Peyer's patch (tissue), 4 donors: ENCODE data around the gene MYO3B. TPM values are rescaled to one million over a fixed set of nuclear protein-coding genes. Genes with fewer than 3 reads are reported as not detected.
A peak's percentile ranks its signal among the peaks of the same experiment; 100 is the strongest.

Experiments
- DNase-seq, 3 donors: peaks; one replicate each; pipeline ENCODE4 v3.0.0-alpha.2; 2017 to 2019
- H3K27ac ChIP-seq, 4 donors: fragments of 200-600 bp; sonication (generic); one replicate each; pipeline ENCODE4 v1.5.1; 2016 to 2019
- H3K27me3 ChIP-seq, 2 donors: fragments of 200-600 bp; sonication (generic); one replicate each; pipeline ENCODE4 v1.5.1; 2019
- H3K36me3 ChIP-seq, 3 donors: fragments of 200-600 bp; sonication (generic); one replicate each; pipeline ENCODE4 v1.5.1; 2016 to 2019
- H3K4me1 ChIP-seq, 4 donors: fragments of 200-600 bp; sonication (generic); one replicate each; pipeline ENCODE4 v1.5.1; 2016 to 2019
- H3K4me3 ChIP-seq, 4 donors: fragments of 200-600 bp; sonication (generic); 1 replicate in 3 of 4; 2 replicates in 1 of 4; pipeline ENCODE4 v1.5.1; 2016 to 2019; ENCODE audit warnings: mild to moderate bottlenecking in 1 of 4
- H3K9me3 ChIP-seq, 4 donors: fragments of 200-600 bp; sonication (generic); one replicate each; pipeline ENCODE4 v1.5.1; 2016 to 2019; ENCODE audit warnings: mild to moderate bottlenecking in 1 of 4
- POLR2A ChIP-seq, 2 donors: fragments of 450-650 bp; IDR thresholded peaks; one replicate each; pipeline ENCODE4 v1.5.1; 2017; ENCODE audit warnings: antibody characterized with exemption in 2 of 2, mild to moderate bottlenecking in 2 of 2, moderate library complexity in 2 of 2
- small RNA-seq, 2 donors: library from RNA; depleted of rRNA; stranded (forward); fragments of <200 nt; gene quantifications; one replicate each; pipeline ENCODE3, GENCODE V24; 2016
- total RNA-seq, 4 donors: library from RNA; depleted of rRNA; stranded (reverse); fragments of >200 nt; gene quantifications; one replicate each; pipeline ENCODE4 v1.1.0, GENCODE V29; 2016
- TF ChIP-seq, protein P1 (sequence below), 6 experiments: fragments of 450-650 bp in 4 of 6; fragments of 200-600 bp in 2 of 6; sonication (generic) in 1 of 6; IDR thresholded peaks; one replicate each; pipeline ENCODE4 v1.5.1; 2017 to 2019; ENCODE audit warnings: antibody characterized with exemption in 6 of 6, mild to moderate bottlenecking in 3 of 6, moderate library complexity in 1 of 6

MYO3B gene
- total RNA-seq, 4 donors from 2014 or later: not detected

DNA sequence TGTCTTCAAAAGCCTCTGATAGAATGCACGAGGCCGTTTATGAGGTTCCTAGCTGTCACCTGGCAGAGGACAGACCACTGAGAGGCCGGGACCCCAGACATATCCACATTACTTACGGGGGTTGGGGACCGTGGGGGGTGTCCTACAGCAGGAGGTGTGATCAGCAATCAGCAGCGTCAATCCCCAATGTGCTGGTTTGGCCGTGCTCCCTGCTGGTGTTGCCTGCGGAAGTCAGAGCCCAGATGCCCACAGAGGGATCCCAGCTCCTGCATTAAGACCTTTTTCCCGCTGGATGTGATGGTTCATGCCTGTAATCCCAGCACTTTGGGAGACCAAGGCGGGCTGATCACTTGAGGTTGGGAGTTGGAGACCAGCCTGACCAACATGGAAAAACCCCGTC lies 516.4 kb downstream of the MYO3B start:
- H3K27me3 ChIP-seq: no peaks in the 10 kb centered on the region
- TF ChIP-seq, protein P1, sequence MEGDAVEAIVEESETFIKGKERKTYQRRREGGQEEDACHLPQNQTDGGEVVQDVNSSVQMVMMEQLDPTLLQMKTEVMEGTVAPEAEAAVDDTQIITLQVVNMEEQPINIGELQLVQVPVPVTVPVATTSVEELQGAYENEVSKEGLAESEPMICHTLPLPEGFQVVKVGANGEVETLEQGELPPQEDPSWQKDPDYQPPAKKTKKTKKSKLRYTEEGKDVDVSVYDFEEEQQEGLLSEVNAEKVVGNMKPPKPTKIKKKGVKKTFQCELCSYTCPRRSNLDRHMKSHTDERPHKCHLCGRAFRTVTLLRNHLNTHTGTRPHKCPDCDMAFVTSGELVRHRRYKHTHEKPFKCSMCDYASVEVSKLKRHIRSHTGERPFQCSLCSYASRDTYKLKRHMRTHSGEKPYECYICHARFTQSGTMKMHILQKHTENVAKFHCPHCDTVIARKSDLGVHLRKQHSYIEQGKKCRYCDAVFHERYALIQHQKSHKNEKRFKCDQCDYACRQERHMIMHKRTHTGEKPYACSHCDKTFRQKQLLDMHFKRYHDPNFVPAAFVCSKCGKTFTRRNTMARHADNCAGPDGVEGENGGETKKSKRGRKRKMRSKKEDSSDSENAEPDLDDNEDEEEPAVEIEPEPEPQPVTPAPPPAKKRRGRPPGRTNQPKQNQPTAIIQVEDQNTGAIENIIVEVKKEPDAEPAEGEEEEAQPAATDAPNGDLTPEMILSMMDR (IDR thresholded peaks at IDR 0.05): no peak
- no peak for TF ChIP-seq POLR2A (IDR thresholded peaks at IDR 0.05)

DNA sequence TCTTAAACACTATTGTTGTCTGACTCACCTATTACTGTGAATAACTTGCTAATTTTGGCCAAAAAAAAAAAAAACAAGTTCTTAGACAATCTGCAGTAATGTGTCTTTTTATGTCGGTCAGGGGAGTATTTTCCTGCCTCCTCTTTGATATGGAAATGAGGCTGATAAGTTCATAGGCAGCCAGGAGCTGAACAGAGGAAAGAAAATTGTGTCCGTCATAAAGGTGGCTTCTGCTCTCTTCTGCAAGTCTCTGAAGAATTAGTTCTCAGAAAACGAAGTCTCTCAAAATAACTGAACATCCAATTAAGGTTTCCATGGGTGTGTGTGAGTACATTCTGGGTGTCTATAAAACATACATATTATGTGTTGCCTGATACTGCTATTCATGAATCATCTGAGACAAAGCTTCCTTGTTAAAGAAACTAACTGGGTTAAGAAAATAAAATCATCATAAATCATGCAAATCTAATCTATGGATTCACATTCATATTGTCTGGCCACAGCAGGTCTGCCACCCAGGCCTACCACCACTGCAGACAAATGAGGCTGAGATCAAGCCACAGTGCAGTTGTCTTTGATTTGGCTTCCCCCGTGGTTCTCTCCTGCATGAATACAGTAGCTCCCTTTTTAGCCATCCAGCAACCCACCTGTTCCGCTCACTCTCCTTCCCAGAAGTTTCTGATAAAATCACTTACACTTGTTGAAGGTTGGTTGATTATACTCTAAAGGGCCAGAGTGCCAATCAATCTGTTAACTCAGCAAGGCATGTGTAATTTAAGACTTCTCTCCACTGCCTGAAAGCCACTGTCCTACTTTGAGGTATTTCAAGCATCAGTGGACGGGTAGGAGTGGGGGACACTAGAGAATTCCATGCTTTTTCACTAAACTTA lies 517.8 kb downstream of the MYO3B start:
- TF ChIP-seq, protein P1 (IDR thresholded peaks at IDR 0.05): no peak
- no peak for TF ChIP-seq POLR2A (IDR thresholded peaks at IDR 0.05)
- Histone ChIP-seq H3K36me3 (no peaks in the 10 kb centered on the region), H3K9me3 (no peaks in the 10 kb centered on the region), H3K27me3 (no peaks in the 10 kb centered on the region), H3K27ac (no peak overlapping the region), H3K4me3 (no peak overlapping the region), H3K4me1 (no peaks in the 10 kb centered on the region)
- no peak for DNase-seq

More for the DNA sequence above, 516.4 kb downstream of the MYO3B start:
- no peaks in the 10 kb centered on the region for H3K9me3 ChIP-seq
- no peaks in the 10 kb centered on the region for H3K4me1 ChIP-seq
- no peaks in the 10 kb centered on the region for H3K36me3 ChIP-seq
- H3K27ac ChIP-seq: no peak overlapping the region
- DNase-seq: no peak
- no peak overlapping the region for H3K4me3 ChIP-seq

DNA sequence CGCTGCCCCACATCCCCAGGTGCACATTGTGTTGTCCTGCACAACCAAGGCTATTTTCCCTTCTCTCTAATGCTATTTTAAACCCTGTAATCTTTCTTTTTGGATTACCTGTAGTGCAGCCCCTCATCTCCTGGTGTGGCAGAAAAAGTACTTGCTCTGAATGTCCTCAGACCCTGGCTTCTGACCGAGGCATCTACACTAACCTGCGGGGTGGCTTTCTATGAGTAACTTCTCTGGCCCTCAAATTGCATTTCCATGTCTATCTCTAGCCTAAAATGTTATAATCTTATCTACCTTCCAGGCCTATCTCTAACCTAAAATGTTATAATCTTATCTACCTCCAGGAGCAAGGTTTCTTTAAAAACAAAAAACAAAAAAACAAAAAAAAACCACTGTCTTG lies 519.0 kb downstream of the MYO3B start:
- Histone ChIP-seq H3K4me3 (no peak overlapping the region), H3K36me3 (no peaks in the 10 kb centered on the region), H3K27ac (no peak overlapping the region), H3K27me3 (no peaks in the 10 kb centered on the region), H3K4me1 (no peaks in the 10 kb centered on the region), H3K9me3 (no peaks in the 10 kb centered on the region)
- TF ChIP-seq POLR2A (IDR thresholded peaks at IDR 0.05): no peak
- TF ChIP-seq, protein P1 (IDR thresholded peaks at IDR 0.05): no peak
- DNase-seq: no peak

DNA sequence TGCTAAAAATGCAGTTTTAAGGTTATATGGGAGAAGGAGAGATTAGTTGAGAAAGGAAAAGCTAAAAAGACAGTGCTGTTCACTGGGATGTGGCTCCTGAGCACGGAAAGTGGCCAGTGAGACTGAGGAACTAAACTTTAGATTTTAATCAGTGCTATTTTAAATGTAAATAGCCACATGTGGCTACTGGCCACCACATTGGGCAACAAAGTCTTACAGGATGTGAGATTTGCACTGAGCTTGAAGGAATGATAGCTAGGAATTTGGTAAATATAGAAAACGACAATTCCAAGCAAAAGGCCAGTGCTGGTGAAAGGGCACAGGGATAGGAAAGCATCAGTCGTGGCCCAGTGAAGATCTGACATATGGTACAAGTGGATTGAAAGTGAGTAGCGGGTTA lies 523.1 kb downstream of the MYO3B start:
- Histone ChIP-seq H3K27ac (no peak overlapping the region), H3K36me3 (no peaks in the 10 kb centered on the region), H3K27me3 (no peaks in the 10 kb centered on the region), H3K9me3 (no peaks in the 10 kb centered on the region), H3K4me3 (no peak overlapping the region), H3K4me1 (no peaks in the 10 kb centered on the region)
- DNase-seq: no peak
- no peak for TF ChIP-seq POLR2A (IDR thresholded peaks at IDR 0.05)
- TF ChIP-seq, protein P1 (IDR thresholded peaks at IDR 0.05): no peak

DNA sequence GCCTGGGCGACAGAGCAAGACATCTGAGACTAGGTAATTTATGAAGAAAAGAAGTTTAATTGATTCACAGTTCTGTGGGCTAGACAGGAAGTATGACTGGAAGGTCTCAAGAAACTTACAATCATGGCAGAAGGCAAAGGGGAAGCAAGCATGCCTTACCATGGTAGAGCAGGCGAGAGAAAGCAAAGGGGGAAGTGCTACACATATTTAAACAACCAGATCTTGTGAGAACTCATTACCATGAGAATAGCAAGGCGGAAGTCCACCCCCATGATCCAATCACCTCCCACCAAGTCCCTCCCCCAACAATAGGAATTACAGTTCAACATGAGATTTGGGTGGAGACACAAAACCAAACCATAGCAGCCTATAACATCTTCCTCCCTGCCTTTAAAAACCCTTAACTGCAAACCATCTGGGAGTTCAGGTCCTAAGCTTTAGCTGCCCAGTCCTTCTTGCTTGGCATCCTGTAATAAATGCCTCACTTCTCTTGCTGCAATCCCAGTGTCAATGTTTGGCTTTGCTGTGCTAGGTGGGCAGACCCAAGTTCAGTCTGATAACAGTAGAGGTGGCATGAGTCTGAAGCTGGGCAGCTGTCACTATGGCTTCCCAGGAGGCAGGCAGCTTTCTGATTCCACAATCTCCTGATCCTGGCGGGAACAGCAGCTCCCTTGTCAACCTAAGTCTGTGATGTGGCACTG lies 526.0 kb downstream of the MYO3B start:
- no peaks in the 10 kb centered on the region for H3K9me3 ChIP-seq
- no peaks in the 10 kb centered on the region for H3K36me3 ChIP-seq
- no peaks in the 10 kb centered on the region for H3K4me1 ChIP-seq
- DNase-seq: peak in 1 of 3 donors; percentile 39
- no peak overlapping the region for H3K4me3 ChIP-seq
- no peak overlapping the region for H3K27ac ChIP-seq
- no peaks in the 10 kb centered on the region for H3K27me3 ChIP-seq
- TF ChIP-seq, protein P1 (IDR thresholded peaks at IDR 0.05): no peak
- no peak for TF ChIP-seq POLR2A (IDR thresholded peaks at IDR 0.05)

Small RNA genes lying within 50 kb of the gene (small RNA-seq; reads per million reads assigned to genes)
- gene RF02271: 0 reads per million in 2 donors
